ENCODE measurements around the gene LILRA1. TPM values are rescaled to one million over a fixed set of nuclear protein-coding genes. Genes with fewer than 3 reads are reported as not detected.
"Not testable (repeated sequence)": the region's sequence is repeated elsewhere in the genome, so short reads cannot be mapped to it uniquely, and the experiment has no call there.

Gene LILRA1
- total RNA-seq, 2 donors from 2014 or later: 0.47 TPM; not detected in 1

DNA sequence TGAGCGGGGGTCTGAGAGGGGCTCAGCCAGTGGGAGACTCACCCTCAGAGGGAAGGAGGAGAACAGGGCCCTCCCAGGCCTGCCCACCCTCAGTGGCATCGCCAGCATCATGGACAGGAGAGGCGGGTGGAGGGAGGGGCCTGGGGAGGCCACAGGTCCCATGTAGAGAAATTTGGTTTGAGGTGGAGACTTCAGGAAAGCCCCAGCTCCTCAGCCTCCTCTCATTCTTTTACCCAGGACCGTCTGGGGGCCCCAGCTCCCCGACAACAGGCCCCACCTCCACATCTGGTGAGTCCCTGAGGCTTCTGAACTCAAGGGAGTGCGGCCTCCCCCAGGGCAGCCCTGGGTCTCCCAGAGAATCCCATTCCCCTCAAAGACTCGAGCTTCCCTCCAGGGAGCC is 40.0 kb downstream of the LILRA1 start:
- no peak overlapping the region for H3K4me3 ChIP-seq
- TF ChIP-seq, protein P1, sequence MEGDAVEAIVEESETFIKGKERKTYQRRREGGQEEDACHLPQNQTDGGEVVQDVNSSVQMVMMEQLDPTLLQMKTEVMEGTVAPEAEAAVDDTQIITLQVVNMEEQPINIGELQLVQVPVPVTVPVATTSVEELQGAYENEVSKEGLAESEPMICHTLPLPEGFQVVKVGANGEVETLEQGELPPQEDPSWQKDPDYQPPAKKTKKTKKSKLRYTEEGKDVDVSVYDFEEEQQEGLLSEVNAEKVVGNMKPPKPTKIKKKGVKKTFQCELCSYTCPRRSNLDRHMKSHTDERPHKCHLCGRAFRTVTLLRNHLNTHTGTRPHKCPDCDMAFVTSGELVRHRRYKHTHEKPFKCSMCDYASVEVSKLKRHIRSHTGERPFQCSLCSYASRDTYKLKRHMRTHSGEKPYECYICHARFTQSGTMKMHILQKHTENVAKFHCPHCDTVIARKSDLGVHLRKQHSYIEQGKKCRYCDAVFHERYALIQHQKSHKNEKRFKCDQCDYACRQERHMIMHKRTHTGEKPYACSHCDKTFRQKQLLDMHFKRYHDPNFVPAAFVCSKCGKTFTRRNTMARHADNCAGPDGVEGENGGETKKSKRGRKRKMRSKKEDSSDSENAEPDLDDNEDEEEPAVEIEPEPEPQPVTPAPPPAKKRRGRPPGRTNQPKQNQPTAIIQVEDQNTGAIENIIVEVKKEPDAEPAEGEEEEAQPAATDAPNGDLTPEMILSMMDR (IDR thresholded peaks at IDR 0.05): no peak

DNA sequence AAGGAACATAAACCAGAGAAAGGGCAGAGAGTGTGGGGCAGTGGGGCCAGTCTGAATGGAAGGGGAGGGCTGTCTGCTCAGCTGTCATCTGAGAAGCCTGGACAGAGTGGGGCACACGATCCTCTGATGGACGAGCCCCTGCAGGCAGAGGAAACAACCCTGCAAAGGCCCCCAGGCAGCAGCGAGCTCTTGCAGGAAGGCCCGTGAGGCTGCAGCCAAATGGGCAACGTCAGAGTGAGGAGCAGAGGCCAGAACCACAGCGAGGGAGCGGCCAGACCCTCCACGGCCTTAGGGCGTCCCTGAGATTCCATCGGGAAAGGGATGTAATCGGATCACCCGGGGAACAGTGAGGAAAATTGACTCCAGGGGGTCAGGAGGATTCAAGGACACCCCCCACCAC is 42.6 kb downstream of the LILRA1 start:
- not testable (repeated sequence) for DNase-seq (ENCODE audit: low spot score); H3K9me3 ChIP-seq; H3K27me3 ChIP-seq; H3K4me3 ChIP-seq; H3K4me1 ChIP-seq; H3K36me3 ChIP-seq; H3K27ac ChIP-seq

More for the DNA sequence above, 40.0 kb downstream of the LILRA1 start:
- Histone ChIP-seq H3K9me3 (no peaks in the 10 kb centered on the region), H3K36me3 (no peaks in the 10 kb centered on the region), H3K27me3 (no peaks in the 10 kb centered on the region), H3K4me1 (no peaks in the 10 kb centered on the region), H3K27ac (no peak overlapping the region)
- no peak for DNase-seq (ENCODE audit: low spot score)

DNA sequence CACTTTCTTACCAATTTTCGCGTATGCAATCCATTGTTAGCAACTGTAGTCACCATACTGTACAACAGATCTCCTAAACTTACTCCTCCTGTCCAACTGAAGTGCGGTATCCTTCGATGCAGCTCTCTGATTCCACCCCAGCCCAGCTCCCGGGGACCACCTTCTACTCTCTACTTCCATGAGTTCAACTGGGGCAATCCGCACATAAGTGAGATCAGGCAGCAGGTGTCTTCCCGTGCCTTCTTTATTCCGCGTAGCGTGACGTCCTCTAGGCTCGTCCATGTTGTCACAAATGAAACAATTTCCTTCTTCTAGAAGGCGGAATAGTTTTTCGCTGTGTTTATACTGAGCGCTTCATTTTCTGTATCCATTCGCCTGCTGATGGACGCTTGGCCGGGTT is 45.3 kb downstream of the LILRA1 start:
- Histone ChIP-seq H3K4me1 (no peaks in the 10 kb centered on the region), H3K36me3 (no peaks in the 10 kb centered on the region), H3K9me3 (no peaks in the 10 kb centered on the region), H3K27ac (no peak overlapping the region), H3K4me3 (no peak overlapping the region), H3K27me3 (no peaks in the 10 kb centered on the region)
- DNase-seq (ENCODE audit: low spot score): no peak
- TF ChIP-seq, protein P1 (IDR thresholded peaks at IDR 0.05): no peak

DNA sequence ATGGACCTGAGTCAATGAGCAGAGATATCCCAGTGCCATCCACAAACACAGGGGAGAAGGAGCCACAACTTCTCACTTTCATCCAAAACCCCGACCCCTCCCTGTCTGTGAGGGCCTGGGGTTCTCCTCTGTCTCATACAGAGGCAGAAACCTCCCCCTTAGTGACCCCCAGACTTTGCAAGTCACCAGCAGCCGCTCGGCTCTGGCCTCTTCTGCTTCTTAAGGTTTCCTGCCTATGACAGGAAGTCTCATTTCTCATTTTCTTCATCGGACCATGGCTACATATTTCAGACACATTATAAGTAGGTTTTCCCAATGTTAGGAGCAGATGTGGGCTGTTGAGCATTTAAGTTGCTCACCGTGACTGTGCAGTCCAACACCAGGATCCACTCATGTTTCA is 49.5 kb downstream of the LILRA1 start:
- not testable (repeated sequence) for H3K4me3 ChIP-seq; H3K27me3 ChIP-seq; H3K4me1 ChIP-seq; H3K36me3 ChIP-seq; H3K9me3 ChIP-seq; DNase-seq (ENCODE audit: low spot score); H3K27ac ChIP-seq

DNA sequence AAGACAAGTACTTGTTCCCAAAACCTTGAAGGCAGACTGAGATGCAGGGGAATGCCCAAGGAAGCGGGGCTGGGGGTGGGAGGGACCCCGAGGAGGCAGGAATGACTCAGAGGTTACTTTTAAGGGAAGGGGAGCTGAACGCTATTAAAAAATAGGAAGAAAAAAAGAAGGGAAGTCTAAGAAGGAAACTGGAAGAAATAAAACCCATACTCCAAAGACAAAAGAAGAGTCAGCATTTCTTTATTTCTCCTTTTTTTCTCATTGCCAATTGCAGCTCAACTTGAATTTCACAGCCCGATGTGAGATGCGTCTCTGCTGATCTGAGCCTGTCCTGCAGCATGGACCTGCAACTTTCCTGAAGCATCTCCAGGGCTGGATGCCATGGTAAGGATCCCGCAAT is 50.2 kb downstream of the LILRA1 start:
- not testable (repeated sequence) for H3K4me3 ChIP-seq; H3K36me3 ChIP-seq; H3K9me3 ChIP-seq; H3K27me3 ChIP-seq; H3K4me1 ChIP-seq; DNase-seq (ENCODE audit: low spot score); H3K27ac ChIP-seq

DNA sequence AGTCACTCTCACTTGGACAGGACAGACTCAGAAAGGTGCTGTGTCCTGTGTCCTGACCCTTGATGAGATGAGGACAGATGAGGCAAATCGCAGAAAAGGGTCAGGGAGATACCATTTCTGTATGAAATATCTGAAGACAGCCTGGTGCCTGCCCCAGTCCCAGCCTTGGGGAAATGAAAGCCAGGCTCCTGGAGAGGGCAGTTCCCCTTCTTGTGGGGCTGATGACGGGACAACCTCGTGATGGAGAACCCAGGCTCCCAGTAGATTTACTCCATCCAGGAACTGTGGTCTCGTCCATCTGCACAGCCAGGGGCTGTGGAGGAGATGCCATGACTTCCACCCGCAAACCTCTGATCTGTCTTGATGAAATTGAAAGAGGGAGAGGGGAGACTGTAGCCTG is 50.6 kb downstream of the LILRA1 start:
- no peaks in the 10 kb centered on the region for H3K4me1 ChIP-seq
- no peak for DNase-seq (ENCODE audit: low spot score)
- TF ChIP-seq, protein P1 (IDR thresholded peaks at IDR 0.05): no peak
- no peaks in the 10 kb centered on the region for H3K27me3 ChIP-seq
- H3K9me3 ChIP-seq: no peaks in the 10 kb centered on the region
- no peaks in the 10 kb centered on the region for H3K36me3 ChIP-seq
- H3K4me3 ChIP-seq: no peak overlapping the region
- no peak overlapping the region for H3K27ac ChIP-seq

DNA sequence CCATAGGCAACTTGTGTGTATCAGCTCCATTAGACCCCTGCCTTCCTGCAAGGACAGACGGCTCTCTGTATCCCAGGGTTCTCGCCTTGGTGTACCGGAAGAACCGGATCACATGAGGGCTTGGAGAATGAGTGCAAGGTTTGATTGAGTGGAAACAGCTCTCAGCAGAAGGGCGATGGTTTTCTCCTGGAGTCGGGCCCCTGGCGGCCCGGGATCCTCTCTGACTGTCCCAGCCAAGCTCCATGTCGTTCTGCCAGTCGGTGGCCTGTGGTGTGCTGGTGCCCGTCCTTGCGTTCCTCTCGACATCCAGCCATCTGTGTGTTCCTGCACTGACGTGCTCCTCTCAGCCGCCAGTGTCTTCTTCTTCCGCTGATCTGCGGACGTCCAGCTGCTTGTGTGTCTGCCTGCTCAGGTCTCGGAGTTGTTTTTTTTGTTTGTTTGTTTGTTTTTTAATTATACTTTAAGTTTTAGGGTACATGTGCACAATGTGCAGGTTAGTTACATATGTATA is 53.0 kb downstream of the LILRA1 start:
- no peaks in the 10 kb centered on the region for H3K36me3 ChIP-seq
- no peak for DNase-seq (ENCODE audit: low spot score)
- no peak overlapping the region for H3K4me3 ChIP-seq
- H3K9me3 ChIP-seq: no peaks in the 10 kb centered on the region
- no peaks in the 10 kb centered on the region for H3K27me3 ChIP-seq
- no peaks in the 10 kb centered on the region for H3K4me1 ChIP-seq
- TF ChIP-seq, protein P1 (IDR thresholded peaks at IDR 0.05): no peak
- no peak overlapping the region for H3K27ac ChIP-seq
